Sigmoid colon (tissue), 7 donors: ENCODE measurements around the gene HDAC4. TPM values are rescaled to one million over a fixed set of nuclear protein-coding genes. Genes with fewer than 3 reads are reported as not detected.
A peak's percentile ranks its signal among the peaks of the same experiment; 100 is the strongest.

Source experiments
- DNase-seq: peaks from one replicate; pipeline ENCODE4 v3.0.0-alpha.2; 2019
- H3K27ac ChIP-seq, 4 donors: fragments of 200-600 bp; sonication (generic); one replicate each; pipeline ENCODE4 v1.5.1; 2016 to 2019; ENCODE audit warnings: mild to moderate bottlenecking in 1 of 4
- H3K27me3 ChIP-seq, 3 donors: fragments of 200-600 bp; sonication (generic); one replicate each; pipeline ENCODE4 v1.5.1; 2019; ENCODE audit warnings: mild to moderate bottlenecking in 1 of 3
- H3K36me3 ChIP-seq, 4 donors: fragments of 200-600 bp; sonication (generic); one replicate each; pipeline ENCODE4 v1.5.1; 2016 to 2019
- H3K4me1 ChIP-seq, 4 donors: fragments of 200-600 bp; sonication (generic); one replicate each; pipeline ENCODE4 v1.5.1; 2017 to 2019
- H3K4me3 ChIP-seq, 4 donors: fragments of 200-600 bp; sonication (generic); one replicate each; pipeline ENCODE4 v1.5.1; 2017 to 2019; ENCODE audit warnings: mild to moderate bottlenecking in 2 of 4, moderate library complexity in 1 of 4
- H3K9me3 ChIP-seq, 4 donors: fragments of 200-600 bp in 3 of 4; sonication (generic) in 3 of 4; one replicate each; pipeline versions ENCODE4 v1.5.1 to v1.6.1; 2013 to 2019
- EP300 ChIP-seq, 4 donors: sonication (generic); formaldehyde crosslinking; IDR thresholded peaks; one replicate each; pipeline ENCODE4 v1.6.1; 2017; ENCODE audit warnings: antibody characterized with exemption in 4 of 4
- POLR2A ChIP-seq, 2 donors: fragments of 450-650 bp; IDR thresholded peaks; one replicate each; pipeline ENCODE4 v1.6.1; 2016; ENCODE audit warnings: antibody characterized with exemption in 2 of 2, mild to moderate bottlenecking in 2 of 2, moderate library complexity in 2 of 2
- POLR2AphosphoS5 ChIP-seq, 4 donors: sonication (generic); formaldehyde crosslinking; IDR thresholded peaks; one replicate each; pipeline ENCODE4 v1.6.1; 2017; ENCODE audit warnings: antibody characterized with exemption in 4 of 4
- WGBS, 2 donors: extraction: QIAGEN DNeasy Blood & Tissue Kit; methylation state at CpG; one replicate each; pipeline ENCODE4 v1.1.7; 2013; 5-methylcytosine and 5-hydroxymethylcytosine counted together
- intact Hi-C: fragments of 100-400 bp; cut with DNase I; formaldehyde crosslinking; loops from one replicate; pipeline ENCODE4 v1.15.1; 2023
- polyA plus RNA-seq, 3 donors: library from polyadenylated mRNA; stranded (reverse); fragments of 200-250 nt; gene quantifications; one replicate each; pipeline ENCODE4 v1.2.3, GENCODE V29; 2013
- total RNA-seq, 4 donors: library from RNA; depleted of rRNA; stranded (reverse); fragments of >200 nt; gene quantifications; one replicate each; pipeline ENCODE4 v1.1.0, GENCODE V29; 2016
- TF ChIP-seq, protein P1 (sequence below), 4 experiments: fragments of 450-650 bp in 3 of 4; fragments of 200-600 bp in 1 of 4; IDR thresholded peaks; one replicate each; pipeline ENCODE4 v1.5.1; 2016 to 2019; ENCODE audit warnings: antibody characterized with exemption in 4 of 4, mild to moderate bottlenecking in 3 of 4, moderate library complexity in 2 of 4
- donor health status: healthy with polysubstance abuse.
- donor health status: Bipolar disorder and iron deficiency.
- donor health status: healthy.

The HDAC4 gene
- total and polyA plus RNA-seq, 7 donors: 1.8 to 196 (median 77.0) TPM

- TF ChIP-seq, protein P1, sequence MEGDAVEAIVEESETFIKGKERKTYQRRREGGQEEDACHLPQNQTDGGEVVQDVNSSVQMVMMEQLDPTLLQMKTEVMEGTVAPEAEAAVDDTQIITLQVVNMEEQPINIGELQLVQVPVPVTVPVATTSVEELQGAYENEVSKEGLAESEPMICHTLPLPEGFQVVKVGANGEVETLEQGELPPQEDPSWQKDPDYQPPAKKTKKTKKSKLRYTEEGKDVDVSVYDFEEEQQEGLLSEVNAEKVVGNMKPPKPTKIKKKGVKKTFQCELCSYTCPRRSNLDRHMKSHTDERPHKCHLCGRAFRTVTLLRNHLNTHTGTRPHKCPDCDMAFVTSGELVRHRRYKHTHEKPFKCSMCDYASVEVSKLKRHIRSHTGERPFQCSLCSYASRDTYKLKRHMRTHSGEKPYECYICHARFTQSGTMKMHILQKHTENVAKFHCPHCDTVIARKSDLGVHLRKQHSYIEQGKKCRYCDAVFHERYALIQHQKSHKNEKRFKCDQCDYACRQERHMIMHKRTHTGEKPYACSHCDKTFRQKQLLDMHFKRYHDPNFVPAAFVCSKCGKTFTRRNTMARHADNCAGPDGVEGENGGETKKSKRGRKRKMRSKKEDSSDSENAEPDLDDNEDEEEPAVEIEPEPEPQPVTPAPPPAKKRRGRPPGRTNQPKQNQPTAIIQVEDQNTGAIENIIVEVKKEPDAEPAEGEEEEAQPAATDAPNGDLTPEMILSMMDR (IDR thresholded peaks at IDR 0.05): no peak
- no peak for TF ChIP-seq POLR2AphosphoS5 (IDR thresholded peaks at IDR 0.05)
- no peak for TF ChIP-seq EP300 (IDR thresholded peaks at IDR 0.05)
- no peak for TF ChIP-seq POLR2A (IDR thresholded peaks at IDR 0.05)
- intact Hi-C loops: no loop called here
- no peaks in the 10 kb centered on the region for H3K27me3 ChIP-seq
- peaks cover 28 to 95% (median 41%) of the 10 kb centered on the region in 4 donors for H3K36me3 ChIP-seq
- no peak overlapping the region for H3K27ac ChIP-seq
- peak; percentile 61 for DNase-seq
- WGBS, 2 donors: 97 to 98% methylated on average over 12 of the region's 12 CpGs
- no peaks in the 10 kb centered on the region for H3K9me3 ChIP-seq
- peaks cover 0 to 27% (median 12%) of the 10 kb centered on the region in 4 donors for H3K4me1 ChIP-seq
- H3K4me3 ChIP-seq: no peak overlapping the region
Observed at GRCh38 chr2:239146741-239147181, 254.1 kb downstream of the HDAC4 start.

GRCh38 chr2:239146011-239146641 is 254.7 kb downstream of the HDAC4 start:
- Histone ChIP-seq H3K27ac (peak overlapping the region in 2 of 4 donors; percentile 11 to 26), H3K4me1 (peaks cover 0 to 21% (median 6%) of the 10 kb centered on the region in 4 donors), H3K4me3 (no peak overlapping the region), H3K27me3 (no peaks in the 10 kb centered on the region), H3K9me3 (no peaks in the 10 kb centered on the region), H3K36me3 (peaks cover 28 to 100% (median 46%) of the 10 kb centered on the region in 4 donors)
- intact Hi-C loops: no loop called here
- peak; percentile 65 for DNase-seq
- TF ChIP-seq, protein P1 (IDR thresholded peaks at IDR 0.05): no peak
- TF ChIP-seq EP300 (IDR thresholded peaks at IDR 0.05): no peak
- no peak for TF ChIP-seq POLR2A (IDR thresholded peaks at IDR 0.05)
- no peak for TF ChIP-seq POLR2AphosphoS5 (IDR thresholded peaks at IDR 0.05)
- WGBS, 2 donors: 87 to 92% methylated on average over 19 of the region's 19 CpGs

DNA sequence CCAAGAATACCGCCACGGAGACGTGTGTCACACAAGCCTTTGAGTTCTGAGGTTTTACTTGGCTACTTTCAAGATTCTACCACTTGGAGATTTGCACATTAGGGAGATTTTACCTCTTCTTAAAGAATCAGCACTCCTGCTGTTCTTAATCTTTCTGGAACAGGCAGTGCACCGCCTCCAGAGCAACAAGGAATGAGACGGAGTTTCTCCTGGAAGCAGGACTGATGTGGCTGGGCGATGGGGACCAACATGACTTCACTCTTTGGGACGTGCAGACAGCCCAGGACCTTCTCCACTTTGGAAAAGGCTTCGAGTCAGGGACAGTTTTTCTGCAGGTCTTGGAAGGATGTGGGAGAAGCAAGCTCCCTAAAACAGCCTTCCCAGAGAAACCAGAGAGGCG is 255.2 kb downstream of the HDAC4 start:
- intact Hi-C loops: no loop called here
- Histone ChIP-seq H3K9me3 (no peaks in the 10 kb centered on the region), H3K4me1 (peaks cover 0 to 16% (median under 1%) of the 10 kb centered on the region in 4 donors), H3K36me3 (peaks cover 28 to 100% (median 50%) of the 10 kb centered on the region in 4 donors), H3K4me3 (no peak overlapping the region), H3K27ac (peak overlapping the region in 1 of 4 donors; percentile 11), H3K27me3 (no peaks in the 10 kb centered on the region)
- DNase-seq: no peak
- WGBS, 2 donors: 91 to 95% methylated on average over 9 of the region's 9 CpGs
- TF ChIP-seq POLR2A (IDR thresholded peaks at IDR 0.05): no peak
- TF ChIP-seq, protein P1 (IDR thresholded peaks at IDR 0.05): no peak
- TF ChIP-seq EP300 (IDR thresholded peaks at IDR 0.05): no peak
- TF ChIP-seq POLR2AphosphoS5 (IDR thresholded peaks at IDR 0.05): no peak

DNA sequence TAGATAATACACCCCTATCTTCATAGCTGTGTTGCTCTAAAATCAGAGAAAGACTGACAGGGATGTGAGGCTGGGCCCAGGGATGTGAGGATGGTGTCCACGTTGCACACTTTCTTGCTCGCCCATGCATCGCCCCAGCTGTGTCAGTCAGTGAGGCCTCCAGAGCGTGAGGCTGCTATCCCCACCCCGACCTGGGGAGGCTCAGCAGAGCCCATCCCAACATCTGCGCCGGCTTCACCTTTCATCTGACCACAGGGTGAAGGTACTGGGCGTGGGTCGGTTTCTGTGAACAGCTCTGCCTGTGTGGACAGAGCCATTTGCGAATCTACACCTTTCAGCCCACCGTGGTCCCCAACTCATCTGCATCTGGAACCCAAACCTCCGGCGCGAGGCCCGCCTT is 255.7 kb downstream of the HDAC4 start:
- intact Hi-C loops: no loop called here
- Histone ChIP-seq H3K27ac (peak overlapping the region in 1 of 4 donors; percentile 61), H3K4me3 (no peak overlapping the region), H3K36me3 (peaks cover 28 to 100% (median 54%) of the 10 kb centered on the region in 4 donors), H3K27me3 (no peaks in the 10 kb centered on the region), H3K9me3 (no peaks in the 10 kb centered on the region), H3K4me1 (peaks cover 0 to 11% (median 0%) of the 10 kb centered on the region in 4 donors)
- 95 to 96% methylated on average over 15 of the region's 15 CpGs for WGBS, 2 donors
- DNase-seq: no peak
- no peak for TF ChIP-seq POLR2AphosphoS5 (IDR thresholded peaks at IDR 0.05)
- TF ChIP-seq POLR2A (IDR thresholded peaks at IDR 0.05): no peak
- no peak for TF ChIP-seq EP300 (IDR thresholded peaks at IDR 0.05)

DNA sequence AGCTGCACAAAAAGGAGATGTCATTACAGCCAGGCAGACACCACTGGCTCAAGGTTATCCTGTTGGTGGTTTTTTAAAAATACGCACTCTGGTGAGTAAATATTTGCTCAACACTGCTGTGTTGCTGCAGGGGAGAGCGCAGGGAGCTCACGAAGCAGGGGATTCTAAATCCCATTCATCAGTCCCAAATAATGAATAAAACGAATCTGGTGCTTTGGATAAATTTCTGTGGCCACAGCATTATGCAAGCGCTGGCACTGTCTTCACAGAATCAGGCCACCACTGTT is 256.2 kb downstream of the HDAC4 start:
- Histone ChIP-seq H3K4me3 (no peak overlapping the region), H3K9me3 (no peaks in the 10 kb centered on the region), H3K36me3 (peaks cover 28 to 100% (median 58%) of the 10 kb centered on the region in 4 donors), H3K4me1 (peaks cover 0 to 11% (median 0%) of the 10 kb centered on the region in 4 donors), H3K27ac (peak overlapping the region in 2 of 4 donors; percentile 60 to 61), H3K27me3 (no peaks in the 10 kb centered on the region)
- intact Hi-C loops: no loop called here
- no peak for DNase-seq
- no peak for TF ChIP-seq EP300 (IDR thresholded peaks at IDR 0.05)
- TF ChIP-seq, protein P1 (IDR thresholded peaks at IDR 0.05): no peak
- no peak for TF ChIP-seq POLR2AphosphoS5 (IDR thresholded peaks at IDR 0.05)
- TF ChIP-seq POLR2A (IDR thresholded peaks at IDR 0.05): no peak
- 73 to 87% methylated on average over 5 of the region's 5 CpGs for WGBS, 2 donors
